Neural cell (in vitro differentiated cells): ENCODE results near the gene COL25A1.

Experiments used
- CTCF ChIP-seq: fragments of 450-650 bp; IDR thresholded peaks from 2 replicates; pipeline ENCODE4 v1.5.1; 2014; ENCODE audit warnings: antibody characterized with exemption, mild to moderate bottlenecking, moderate library complexity; ENCODE audit not compliant: poor library complexity, severe bottlenecking
- EP300 ChIP-seq: fragments of 450-650 bp; conservative IDR thresholded peaks from 2 replicates; pipeline ENCODE4 v1.6.1; 2014; ENCODE audit warnings: antibody characterized with exemption, mild to moderate bottlenecking, moderate library complexity; ENCODE audit not compliant: poor library complexity, severe bottlenecking
- EZH2 ChIP-seq: fragments of 200-600, 300-800 bp; shearing (Covaris generic), sonication (generic); IDR thresholded peaks from 2 replicates; pipeline ENCODE4 v1.6.1; 2014; ENCODE audit warnings: antibody characterized with exemption, low read length, borderline replicate concordance, mild to moderate bottlenecking; ENCODE audit not compliant: insufficient read depth, poor library complexity, severe bottlenecking
- POLR2AphosphoS5 ChIP-seq: IDR thresholded peaks from 2 replicates; pipeline ENCODE4 v1.6.1; 2012
- RAD21 ChIP-seq: fragments of 450-650 bp; conservative IDR thresholded peaks from 2 replicates; pipeline ENCODE4 v1.6.1; 2014; ENCODE audit warnings: antibody characterized with exemption, mild to moderate bottlenecking, moderate library complexity
- REST ChIP-seq: IDR thresholded peaks from 2 replicates; pipeline ENCODE4 v1.6.1; 2012; ENCODE audit warnings: borderline replicate concordance
- SMC3 ChIP-seq: fragments of 450-650 bp; conservative IDR thresholded peaks from 2 replicates; pipeline ENCODE4 v1.6.1; 2014; ENCODE audit warnings: antibody characterized with exemption, mild to moderate bottlenecking, moderate library complexity; ENCODE audit not compliant: poor library complexity
- TAF1 ChIP-seq: IDR thresholded peaks from 2 replicates; pipeline ENCODE4 v1.6.1; 2012; ENCODE audit warnings: low read depth

- TF ChIP-seq SMC3 (no peak), EZH2 (no peak), CTCF (no peak), POLR2AphosphoS5 (no peak), TAF1 (no peak), EP300 (peak; percentile 12), RAD21 (no peak), REST (no peak)
Observed at GRCh38 chr4:108941904-108942430, 360.5 kb downstream of the COL25A1 start.
